ENCODE measurements around the gene TIMMDC1. TPM values are rescaled to one million over a fixed set of nuclear protein-coding genes. Genes with fewer than 3 reads are reported as not detected.
A peak's percentile ranks its signal among the peaks of the same experiment; 100 is the strongest.

Gene TIMMDC1
- total RNA-seq, 4 donors from 2014 or later = 57.9 to 104 (median 75.7) TPM

- H3K27ac ChIP-seq = no peak overlapping the region
- no peak overlapping the region for H3K4me3 ChIP-seq
- H3K9me3 ChIP-seq = no peaks in the 10 kb centered on the region
- peaks cover 3 to 99% (median 15%) of the 10 kb centered on the region in 3 donors for H3K36me3 ChIP-seq
- 86 to 94% methylated on average over 2 of the region's 2 CpGs for WGBS, 2 donors
- H3K27me3 ChIP-seq = no peaks in the 10 kb centered on the region
- TF ChIP-seq CTCF (IDR thresholded peaks at IDR 0.05) = no peak
- TF ChIP-seq POLR2A (IDR thresholded peaks at IDR 0.05) = no peak
- TF ChIP-seq EP300 (IDR thresholded peaks at IDR 0.05) = no peak
- no peaks in the 10 kb centered on the region for H3K4me1 ChIP-seq
- DNase-seq (ENCODE audit: low spot score in 2 of 2) = no peak
These were observed 18.8 kb downstream of the TIMMDC1 start for GRCh38 chr3:119517112-119517511.

GRCh38 chr3:119518026-119518425 is 19.7 kb downstream of the TIMMDC1 start:
- DNase-seq (ENCODE audit: low spot score in 2 of 2) = no peak
- Histone ChIP-seq H3K27me3 (no peaks in the 10 kb centered on the region), H3K36me3 (peaks cover 3 to 99% (median 15%) of the 10 kb centered on the region in 3 donors), H3K4me1 (no peaks in the 10 kb centered on the region), H3K9me3 (no peaks in the 10 kb centered on the region), H3K27ac (no peak overlapping the region), H3K4me3 (no peak overlapping the region)
- 97 to 100% methylated on average over 1 of the region's 1 CpG for WGBS, 2 donors
- no peak for TF ChIP-seq POLR2A (IDR thresholded peaks at IDR 0.05)

GRCh38 chr3:119524931-119525662 is 26.8 kb downstream of the TIMMDC1 start:
- peak in 1 of 2 donors; percentile 15 for DNase-seq (ENCODE audit: low spot score in 2 of 2)
- no peak overlapping the region for H3K27ac ChIP-seq
- H3K9me3 ChIP-seq = no peaks in the 10 kb centered on the region
- H3K4me1 ChIP-seq = no peaks in the 10 kb centered on the region
- peaks cover 0 to 44% (median 0%) of the 10 kb centered on the region in 3 donors for H3K36me3 ChIP-seq
- WGBS, 2 donors = 69 to 70% methylated on average over 4 of the region's 4 CpGs
- H3K4me3 ChIP-seq = no peak overlapping the region
- H3K27me3 ChIP-seq = no peaks in the 10 kb centered on the region
- no peak for TF ChIP-seq POLR2A (IDR thresholded peaks at IDR 0.05)
- peak in 4 of 5 experiments; percentile 15 to 26 (median 20) for TF ChIP-seq CTCF (IDR thresholded peaks at IDR 0.05)

- no peaks in the 10 kb centered on the region for H3K9me3 ChIP-seq
- H3K27me3 ChIP-seq = no peaks in the 10 kb centered on the region
- no peak overlapping the region for H3K27ac ChIP-seq
- 96 to 97% methylated on average over 5 of the region's 5 CpGs for WGBS, 2 donors
- H3K4me3 ChIP-seq = no peak overlapping the region
- TF ChIP-seq CTCF (IDR thresholded peaks at IDR 0.05) = no peak
- TF ChIP-seq POLR2A (IDR thresholded peaks at IDR 0.05) = no peak
- no peak for TF ChIP-seq EP300 (IDR thresholded peaks at IDR 0.05)
- peaks cover 0 to 20% (median 0%) of the 10 kb centered on the region in 3 donors for H3K36me3 ChIP-seq
- DNase-seq (ENCODE audit: low spot score in 2 of 2) = no peak
- no peaks in the 10 kb centered on the region for H3K4me1 ChIP-seq
These were observed 29.4 kb downstream of the TIMMDC1 start for GRCh38 chr3:119527714-119528113.

GRCh38 chr3:119529883-119530282 is 31.5 kb downstream of the TIMMDC1 start:
- no peak for DNase-seq (ENCODE audit: low spot score in 2 of 2)
- H3K4me1 ChIP-seq = no peaks in the 10 kb centered on the region
- TF ChIP-seq EP300 (IDR thresholded peaks at IDR 0.05) (no peak), CTCF (IDR thresholded peaks at IDR 0.05) (no peak), POLR2A (IDR thresholded peaks at IDR 0.05) (no peak)
- peaks cover 0 to 10% (median 0%) of the 10 kb centered on the region in 3 donors for H3K36me3 ChIP-seq
- no peak overlapping the region for H3K27ac ChIP-seq
- H3K27me3 ChIP-seq = no peaks in the 10 kb centered on the region
- H3K4me3 ChIP-seq = no peak overlapping the region
- no peaks in the 10 kb centered on the region for H3K9me3 ChIP-seq
